ENCODE measurements around the gene GJD4.

GJD4 gene

GRCh38 chr10:35640474-35640873, 35.3 kb downstream of the GJD4 start:
- H3K4me2 ChIP-seq (ENCODE audit: low read length): no peak overlapping the region
- no peaks in the 10 kb centered on the region for H3K79me2 ChIP-seq (ENCODE audit: control insufficient read depth, low read length)
- peaks cover 8% of the 10 kb centered on the region; the same call in 1 of the 2 replicates for H3K4me1 ChIP-seq (ENCODE audit: control insufficient read depth, low read length)
- H3K4me3 ChIP-seq (ENCODE audit: low read length): no peak overlapping the region; the same call in 1 of the 2 replicates
- no peaks in the 10 kb centered on the region for H3K9me3 ChIP-seq (ENCODE audit: control insufficient read depth, insufficient read depth, low read length)
- TF ChIP-seq CTCF (IDR thresholded peaks at IDR 0.05; ENCODE audit: low read depth, low read length, poor library complexity, severe bottlenecking): no peak
- no peak for TF ChIP-seq EZH2phosphoT487 (IDR thresholded peaks at IDR 0.05; ENCODE audit: borderline replicate concordance, low read length)
- H3F3A ChIP-seq (ENCODE audit: control insufficient read depth, insufficient read depth): no peaks in the 10 kb centered on the region
- H3K27me3 ChIP-seq (ENCODE audit: control insufficient read depth, low read length): peaks cover 43% of the 10 kb centered on the region
- no peaks in the 10 kb centered on the region for H3K36me3 ChIP-seq (ENCODE audit: control insufficient read depth, low read length)
- H3K27ac ChIP-seq (ENCODE audit: low read depth, low read length): no peak overlapping the region
- H4K20me1 ChIP-seq (ENCODE audit: control insufficient read depth, insufficient read depth, low read depth, low read length): no peaks in the 10 kb centered on the region
- H3K9me2 ChIP-seq (replicated peaks; ENCODE audit: control insufficient read depth, low read length): no peaks in the 10 kb centered on the region

- Histone ChIP-seq H3K4me3 (ENCODE audit: low read length) (peak overlapping the region; percentile 66), H3K36me3 (ENCODE audit: control insufficient read depth, low read length) (no peaks in the 10 kb centered on the region)
Measured at GRCh38 chr10:35640951-35641675, 36.0 kb downstream of the GJD4 start.

GRCh38 chr10:35641676-35642034, 36.5 kb downstream of the GJD4 start:
- Histone ChIP-seq H3K27me3 (ENCODE audit: control insufficient read depth, low read length) (peaks cover 43% of the 10 kb centered on the region), H3K79me2 (ENCODE audit: control insufficient read depth, low read length) (no peaks in the 10 kb centered on the region), H4K20me1 (ENCODE audit: control insufficient read depth, insufficient read depth, low read depth, low read length) (no peaks in the 10 kb centered on the region), H3K4me2 (ENCODE audit: low read length) (peak overlapping the region; percentile 68), H3K4me3 (ENCODE audit: low read length) (peak overlapping the region; percentile 66), H3K36me3 (ENCODE audit: control insufficient read depth, low read length) (no peaks in the 10 kb centered on the region), H3F3A (ENCODE audit: control insufficient read depth, insufficient read depth) (no peaks in the 10 kb centered on the region), H3K9me3 (ENCODE audit: control insufficient read depth, insufficient read depth, low read length) (no peaks in the 10 kb centered on the region), H3K9me2 (replicated peaks; ENCODE audit: control insufficient read depth, low read length) (no peaks in the 10 kb centered on the region), H3K27ac (ENCODE audit: low read depth, low read length) (no peak overlapping the region), H3K4me1 (ENCODE audit: control insufficient read depth, low read length) (peaks cover 8% of the 10 kb centered on the region; the same call in 1 of the 2 replicates)
- TF ChIP-seq EZH2phosphoT487 (IDR thresholded peaks at IDR 0.05; ENCODE audit: borderline replicate concordance, low read length): no peak
- TF ChIP-seq CTCF (IDR thresholded peaks at IDR 0.05; ENCODE audit: low read depth, low read length, poor library complexity, severe bottlenecking): no peak

More at GRCh38 chr10:35640951-35641675, 36.0 kb downstream of the GJD4 start:
- Histone ChIP-seq H3F3A (ENCODE audit: control insufficient read depth, insufficient read depth) (no peaks in the 10 kb centered on the region), H3K4me2 (ENCODE audit: low read length) (peak overlapping the region; percentile 68), H3K79me2 (ENCODE audit: control insufficient read depth, low read length) (no peaks in the 10 kb centered on the region), H3K27ac (ENCODE audit: low read depth, low read length) (no peak overlapping the region), H3K9me2 (replicated peaks; ENCODE audit: control insufficient read depth, low read length) (no peaks in the 10 kb centered on the region), H4K20me1 (ENCODE audit: control insufficient read depth, insufficient read depth, low read depth, low read length) (no peaks in the 10 kb centered on the region), H3K27me3 (ENCODE audit: control insufficient read depth, low read length) (peaks cover 43% of the 10 kb centered on the region), H3K4me1 (ENCODE audit: control insufficient read depth, low read length) (peaks cover 8% of the 10 kb centered on the region; the same call in 1 of the 2 replicates), H3K9me3 (ENCODE audit: control insufficient read depth, insufficient read depth, low read length) (no peaks in the 10 kb centered on the region)
- no peak for TF ChIP-seq EZH2phosphoT487 (IDR thresholded peaks at IDR 0.05; ENCODE audit: borderline replicate concordance, low read length)
